ENCODE data around the gene TSPAN9. TPM values are rescaled to one million over a fixed set of nuclear protein-coding genes. Genes with fewer than 3 reads are reported as not detected.

Gene TSPAN9
- total RNA-seq, 1 donor from 2014 or later: 299 TPM

- no peak for DNase-seq (ENCODE audit: low spot score)
- intact Hi-C loops (cut with DNase I): no loop called here
Observed at GRCh38 chr12:3271146-3271545, 194.0 kb downstream of the TSPAN9 start.

DNA sequence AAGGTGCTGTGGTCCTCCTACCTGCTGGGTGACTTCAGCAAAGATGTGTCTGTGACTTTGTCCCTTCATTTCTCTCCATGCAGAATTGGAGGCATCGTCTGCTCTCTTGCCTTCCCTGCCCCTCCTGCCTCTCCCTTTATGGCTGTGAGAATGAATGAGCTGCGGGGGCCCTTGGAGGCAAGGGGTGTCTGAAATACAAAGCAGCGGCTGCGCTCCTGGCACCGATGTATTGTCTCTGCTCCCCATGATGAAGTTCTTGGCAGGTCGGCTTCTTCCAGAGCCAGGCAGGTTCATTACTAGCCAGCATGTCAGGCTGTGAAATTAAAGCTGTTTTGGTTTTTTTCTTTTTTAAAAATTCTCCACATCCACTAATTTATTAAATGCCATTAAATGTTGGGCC, 194.5 kb downstream of the TSPAN9 start:
- no peak for DNase-seq (ENCODE audit: low spot score)
- intact Hi-C loops (cut with DNase I): no loop called here

DNA sequence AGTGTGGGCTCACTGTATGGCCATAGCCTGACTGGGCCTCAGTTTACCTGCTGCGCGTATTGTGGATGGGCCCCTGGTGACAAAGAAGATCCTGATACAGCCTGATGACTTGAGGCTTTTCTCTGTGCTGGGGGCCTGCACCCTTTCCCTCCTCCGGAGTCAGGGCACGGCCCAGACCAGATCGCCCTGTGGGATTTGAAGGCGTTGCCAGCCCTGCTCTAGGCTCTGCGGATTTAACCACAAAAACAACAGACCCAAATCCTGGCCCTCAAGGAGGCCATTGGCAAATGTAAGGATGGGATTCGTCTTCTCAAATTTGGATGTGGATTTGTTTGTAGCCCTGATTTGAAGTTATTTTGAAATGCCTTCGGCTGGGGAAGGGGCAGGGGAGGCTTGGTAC, 195.8 kb downstream of the TSPAN9 start:
- no peak for DNase-seq (ENCODE audit: low spot score)
- intact Hi-C loops (cut with DNase I): no loop called here

- DNase-seq (ENCODE audit: low spot score): no peak
- intact Hi-C loops (cut with DNase I): no loop called here
Observed at GRCh38 chr12:3273409-3273853, 196.3 kb downstream of the TSPAN9 start.

DNA sequence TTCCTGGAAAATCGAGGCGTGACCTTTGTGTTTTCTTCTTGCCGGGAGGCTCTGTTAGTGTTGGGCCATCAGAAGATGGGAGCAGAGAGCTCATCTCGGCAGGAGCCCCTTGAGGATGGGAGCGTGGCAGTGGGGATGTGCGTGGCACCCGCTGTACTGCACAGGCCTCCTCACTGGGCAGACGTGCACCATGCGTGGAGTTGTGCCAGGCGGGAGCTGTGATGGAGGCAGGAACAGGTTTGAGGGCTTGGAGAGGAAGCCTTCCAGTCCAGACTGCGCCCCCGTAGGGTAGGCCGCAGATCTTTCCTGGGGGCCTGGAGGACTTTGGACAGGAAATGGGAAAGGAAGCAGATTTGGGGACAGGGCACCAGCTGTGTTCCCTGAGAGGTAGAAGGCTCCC, 197.5 kb downstream of the TSPAN9 start:
- no peak for DNase-seq (ENCODE audit: low spot score)
- intact Hi-C loops (cut with DNase I): loop anchor here (1.0 to 2.0 kb wide), 2 partner anchors 68 to 201 kb away; no protein-coding TSS in a partner anchor

GRCh38 chr12:3275171-3276041, 198.2 kb downstream of the TSPAN9 start:
- intact Hi-C loops (cut with DNase I): loop anchor here (1.0 to 2.0 kb wide), 3 partner anchors 69 to 202 kb away; no protein-coding TSS in a partner anchor
- DNase-seq (ENCODE audit: low spot score): peak; percentile 88

- no peak for DNase-seq (ENCODE audit: low spot score)
- intact Hi-C loops (cut with DNase I): loop anchor here (1.0 kb wide), 1 partner anchor 140 kb away; no protein-coding TSS in a partner anchor
Observed at GRCh38 chr12:3276226-3276625, 199.0 kb downstream of the TSPAN9 start.

DNA sequence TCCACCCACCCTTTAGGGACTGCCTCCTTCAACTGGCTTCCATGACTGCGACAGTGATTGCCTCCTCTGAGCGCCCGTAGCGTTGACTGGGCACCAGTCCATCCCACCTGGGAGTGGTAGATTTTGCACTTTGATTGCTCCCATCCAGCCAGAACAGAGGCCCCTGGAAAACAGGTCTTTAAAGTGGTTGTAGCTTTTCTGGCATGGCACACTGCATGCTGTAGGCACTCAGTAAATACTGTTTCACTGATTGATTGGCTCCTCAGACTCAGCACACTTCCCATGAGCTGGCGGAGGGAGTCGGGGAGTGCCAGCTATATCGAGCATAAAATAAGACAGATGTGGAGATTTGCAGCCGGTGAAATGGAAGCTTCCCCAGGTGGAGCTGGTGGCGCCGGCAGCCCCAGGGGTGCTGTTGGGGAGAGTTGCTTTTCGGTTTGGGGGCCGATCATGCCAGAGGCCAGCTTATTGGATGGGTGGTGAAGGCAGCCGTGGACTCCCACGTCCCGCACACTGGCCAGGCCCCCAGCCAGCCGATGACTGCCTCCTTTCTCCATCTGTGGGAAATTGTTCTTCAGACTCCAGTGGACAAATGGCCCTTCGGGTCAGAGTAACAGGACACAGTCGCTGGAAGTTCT, 200.2 kb downstream of the TSPAN9 start:
- DNase-seq (ENCODE audit: low spot score): no peak
- intact Hi-C loops (cut with DNase I): no loop called here

DNA sequence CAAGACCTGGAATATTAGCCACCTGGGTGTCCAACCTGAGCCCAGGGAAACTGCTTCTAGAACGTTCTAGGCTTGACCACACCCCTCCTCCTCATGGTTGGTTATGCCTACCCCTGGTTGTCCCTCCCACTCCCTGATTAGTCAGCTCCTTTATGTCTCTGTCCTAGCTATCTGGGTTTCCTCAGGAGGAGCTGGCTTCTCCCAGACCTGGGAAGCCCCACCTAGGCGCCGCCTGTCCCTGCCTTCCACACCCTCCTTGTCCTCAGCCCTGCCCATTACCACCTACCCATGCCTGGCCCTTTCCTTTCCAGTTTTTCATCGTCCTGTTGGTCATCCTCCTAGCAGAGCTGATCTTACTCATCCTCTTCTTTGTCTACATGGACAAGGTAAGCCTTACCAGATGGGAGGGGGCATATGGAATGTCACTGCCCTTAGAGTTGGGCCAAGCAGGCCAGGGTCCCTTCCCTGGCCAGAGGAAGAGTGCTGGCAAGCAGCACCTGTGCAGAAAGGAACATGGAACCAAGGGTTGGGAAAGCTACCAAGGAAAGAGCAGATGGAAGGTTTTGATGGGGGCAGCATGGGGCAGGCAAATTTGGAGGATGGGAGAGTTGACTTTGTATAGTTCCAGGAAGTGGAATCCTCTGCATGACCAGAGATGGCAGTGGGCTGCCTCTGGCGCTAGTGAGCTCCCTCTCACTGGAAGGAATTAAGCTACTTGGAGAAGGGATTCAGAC, 201.7 kb downstream of the TSPAN9 start:
- intact Hi-C loops (cut with DNase I): no loop called here
- no peak for DNase-seq (ENCODE audit: low spot score)

- intact Hi-C loops (cut with DNase I): no loop called here
- no peak for DNase-seq (ENCODE audit: low spot score)
Observed at GRCh38 chr12:3279415-3279780, 202.2 kb downstream of the TSPAN9 start.

DNA sequence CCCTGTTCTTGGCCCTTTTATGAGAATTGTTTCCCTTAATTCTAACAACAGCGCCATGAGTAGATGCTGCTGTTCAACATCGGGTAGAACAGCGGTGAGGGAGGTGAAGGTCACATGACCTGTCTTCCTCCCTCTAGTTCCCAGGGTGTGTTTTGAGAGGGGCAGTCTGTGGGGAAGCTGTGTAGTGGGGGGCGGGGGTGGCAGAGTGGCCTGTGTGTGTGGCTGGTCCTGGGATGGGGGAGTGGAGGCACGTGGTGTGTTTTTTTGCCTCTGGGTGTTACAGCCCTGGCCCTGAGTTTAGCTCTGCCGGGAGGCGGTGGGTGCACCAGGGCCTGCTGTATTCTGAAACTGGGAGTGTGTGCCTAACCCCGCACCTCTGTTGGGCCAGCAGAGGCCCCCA, 202.7 kb downstream of the TSPAN9 start:
- DNase-seq (ENCODE audit: low spot score): no peak
- intact Hi-C loops (cut with DNase I): no loop called here

GRCh38 chr12:3280967-3281366, 203.8 kb downstream of the TSPAN9 start:
- intact Hi-C loops (cut with DNase I): no loop called here
- DNase-seq (ENCODE audit: low spot score): no peak

- no peak for DNase-seq (ENCODE audit: low spot score)
- intact Hi-C loops (cut with DNase I): no loop called here
Observed at GRCh38 chr12:3281588-3282383, 204.6 kb downstream of the TSPAN9 start.

DNA sequence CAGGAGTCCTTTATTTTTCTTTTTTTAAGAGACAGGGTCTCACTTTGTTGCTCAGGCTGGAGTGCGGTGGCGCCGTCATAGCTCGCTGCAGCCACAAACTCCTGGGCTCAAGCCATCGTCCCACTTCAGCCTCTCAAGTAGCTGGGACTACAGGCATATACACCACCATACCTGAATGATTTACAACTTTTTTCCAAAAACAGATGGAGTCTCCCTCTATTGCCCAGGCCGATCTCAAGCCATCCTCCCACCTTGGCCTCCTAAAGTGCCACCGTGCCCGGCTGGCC, 205.1 kb downstream of the TSPAN9 start:
- intact Hi-C loops (cut with DNase I): no loop called here
- DNase-seq (ENCODE audit: low spot score): no peak

DNA sequence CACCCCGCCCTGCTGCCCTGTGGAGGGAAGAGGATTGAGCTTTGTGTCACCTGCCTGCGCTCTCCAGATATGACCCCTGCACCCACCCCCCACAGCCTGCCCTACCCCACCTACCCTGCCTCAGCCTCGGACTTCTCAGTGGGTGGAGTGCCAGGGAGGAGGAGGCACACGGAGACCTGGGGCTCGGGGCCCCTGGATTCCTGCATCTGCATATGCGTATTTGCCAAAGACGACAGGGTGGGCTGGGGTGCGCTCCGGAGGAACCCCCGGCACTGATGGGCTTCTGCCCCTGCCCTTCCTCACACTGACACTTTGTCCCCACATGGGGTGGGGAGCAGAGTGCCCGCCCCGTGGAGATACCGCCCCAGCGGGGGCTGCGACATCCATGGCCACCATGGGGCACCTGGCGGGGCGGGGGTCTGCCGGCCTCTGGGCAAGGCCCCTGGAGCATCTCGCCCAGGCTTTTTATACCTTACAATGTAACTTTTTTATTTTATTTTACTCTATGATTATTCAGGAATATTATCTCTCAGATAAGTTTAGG, 206.0 kb downstream of the TSPAN9 start:
- no peak for DNase-seq (ENCODE audit: low spot score)
- intact Hi-C loops (cut with DNase I): no loop called here

GRCh38 chr12:3284405-3284804, 207.2 kb downstream of the TSPAN9 start:
- no peak for DNase-seq (ENCODE audit: low spot score)
- intact Hi-C loops (cut with DNase I): no loop called here

GRCh38 chr12:3285570-3285969, 208.4 kb downstream of the TSPAN9 start:
- intact Hi-C loops (cut with DNase I): no loop called here
- DNase-seq (ENCODE audit: low spot score): no peak

DNA sequence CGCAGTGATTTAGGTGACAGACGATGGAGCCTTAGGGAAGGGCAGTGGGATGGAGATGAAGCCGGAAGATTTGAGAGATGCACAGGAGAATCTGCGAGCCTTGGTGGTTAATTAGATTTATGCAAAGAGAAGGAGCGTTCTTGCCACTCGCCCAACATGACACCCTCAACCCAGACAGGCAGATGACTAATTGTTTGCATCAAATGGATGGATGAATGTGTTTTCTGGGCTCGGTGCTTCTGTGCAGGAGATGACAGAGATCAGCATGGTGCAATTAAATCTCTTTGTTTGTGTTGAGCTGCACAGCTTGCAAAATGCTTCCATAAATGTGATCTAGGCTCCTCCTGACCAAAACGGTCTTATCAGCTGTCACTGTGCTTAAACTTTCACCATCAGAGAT, 211.5 kb downstream of the TSPAN9 start:
- intact Hi-C loops (cut with DNase I): no loop called here
- no peak for DNase-seq (ENCODE audit: low spot score)

- DNase-seq (ENCODE audit: low spot score): no peak
- intact Hi-C loops (cut with DNase I): no loop called here
Observed at GRCh38 chr12:3289702-3290101, 212.5 kb downstream of the TSPAN9 start.
